ENCODE results near the gene DACH1. TPM values are rescaled to one million over a fixed set of nuclear protein-coding genes. Genes with fewer than 3 reads are reported as not detected.

Gene DACH1
- total RNA-seq, 2 donors from 2014 or later: 1.4 to 1.5 TPM

GRCh38 chr13:71536201-71536600 is 330.8 kb downstream of the DACH1 start:
- intact Hi-C loops (cut with DNase I): no loop called here
- DNase-seq (ENCODE audit: low spot score): no peak

GRCh38 chr13:71524613-71525304 is 342.2 kb downstream of the DACH1 start:
- DNase-seq (ENCODE audit: low spot score): no peak
- intact Hi-C loops (cut with DNase I): no loop called here

DNA sequence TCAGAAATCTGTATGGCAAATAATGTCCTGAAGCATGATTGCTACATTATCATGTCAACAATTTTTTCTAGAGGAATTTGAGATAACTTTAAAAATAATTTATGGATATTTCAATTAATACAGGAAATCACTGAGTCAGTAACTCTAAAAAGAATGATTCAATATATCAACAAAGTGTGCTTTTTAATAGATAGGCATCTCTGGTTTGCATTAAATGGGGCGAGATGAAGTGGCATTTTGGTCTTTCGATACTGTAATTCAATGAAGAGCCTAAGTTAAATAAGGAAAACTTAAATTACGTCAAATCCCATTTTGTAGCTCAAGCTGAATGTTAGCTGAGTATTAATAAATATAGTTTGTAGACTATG is 342.8 kb downstream of the DACH1 start:
- intact Hi-C loops (cut with DNase I): no loop called here
- DNase-seq (ENCODE audit: low spot score): no peak

GRCh38 chr13:71522941-71523526 is 344.0 kb downstream of the DACH1 start:
- intact Hi-C loops (cut with DNase I): no loop called here
- DNase-seq (ENCODE audit: low spot score): no peak

- intact Hi-C loops (cut with DNase I): no loop called here
- no peak for DNase-seq (ENCODE audit: low spot score)
These were observed 350.0 kb downstream of the DACH1 start for GRCh38 chr13:71517004-71517403.

GRCh38 chr13:71516521-71516920 is 350.5 kb downstream of the DACH1 start:
- intact Hi-C loops (cut with DNase I): no loop called here
- no peak for DNase-seq (ENCODE audit: low spot score)

DNA sequence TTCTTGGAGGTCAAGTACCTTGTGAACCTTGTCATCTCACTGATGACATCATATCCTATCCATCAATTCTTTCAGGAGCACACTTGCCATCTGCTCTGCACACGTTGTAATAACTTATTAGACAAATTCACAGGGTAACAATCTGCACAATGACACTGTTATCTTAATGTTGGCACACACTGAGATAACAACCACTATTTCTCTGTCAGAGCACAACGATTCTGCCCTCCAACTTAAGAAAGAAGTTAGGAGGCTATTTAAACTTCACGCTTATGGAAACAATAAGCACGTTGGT is 351.3 kb downstream of the DACH1 start:
- DNase-seq (ENCODE audit: low spot score): no peak
- intact Hi-C loops (cut with DNase I): no loop called here

GRCh38 chr13:71514900-71515743 is 351.9 kb downstream of the DACH1 start:
- no peak for DNase-seq (ENCODE audit: low spot score)
- intact Hi-C loops (cut with DNase I): no loop called here

GRCh38 chr13:71513411-71514033 is 353.5 kb downstream of the DACH1 start:
- no peak for DNase-seq (ENCODE audit: low spot score)
- intact Hi-C loops (cut with DNase I): no loop called here

DNA sequence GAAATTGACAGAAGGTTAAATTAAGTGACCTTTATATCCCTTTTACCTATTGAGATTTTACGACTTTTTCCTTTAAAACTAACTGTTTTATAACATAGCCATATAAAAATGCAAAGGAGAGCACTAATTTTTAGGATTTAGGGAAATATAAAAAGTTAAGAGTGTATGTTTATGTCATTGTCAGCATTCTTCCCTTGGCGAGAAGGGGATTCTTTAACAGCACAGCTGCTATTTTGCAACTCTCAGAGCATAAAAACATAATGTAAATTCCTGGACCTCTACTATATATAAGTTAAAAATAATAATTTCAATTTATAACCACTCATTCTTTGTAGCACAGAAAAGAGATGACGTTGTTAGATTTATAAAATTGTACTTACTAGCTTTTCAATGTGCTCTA is 363.2 kb downstream of the DACH1 start:
- intact Hi-C loops (cut with DNase I): no loop called here
- DNase-seq (ENCODE audit: low spot score): no peak

- intact Hi-C loops (cut with DNase I): no loop called here
These were observed 367.0 kb downstream of the DACH1 start for GRCh38 chr13:71499944-71500514.

GRCh38 chr13:71499235-71499634 is 367.8 kb downstream of the DACH1 start:
- DNase-seq (ENCODE audit: low spot score): no peak
- intact Hi-C loops (cut with DNase I): no loop called here

More at GRCh38 chr13:71499944-71500514, 367.0 kb downstream of the DACH1 start:
- no peak for DNase-seq (ENCODE audit: low spot score)

GRCh38 chr13:71493189-71493588 is 373.8 kb downstream of the DACH1 start:
- intact Hi-C loops (cut with DNase I): no loop called here
- no peak for DNase-seq (ENCODE audit: low spot score)

GRCh38 chr13:71492346-71492871 is 374.6 kb downstream of the DACH1 start:
- intact Hi-C loops (cut with DNase I): no loop called here
- no peak for DNase-seq (ENCODE audit: low spot score)

- intact Hi-C loops (cut with DNase I): no loop called here
- no peak for DNase-seq (ENCODE audit: low spot score)
These were observed 376.0 kb downstream of the DACH1 start for GRCh38 chr13:71491010-71491409.

DNA sequence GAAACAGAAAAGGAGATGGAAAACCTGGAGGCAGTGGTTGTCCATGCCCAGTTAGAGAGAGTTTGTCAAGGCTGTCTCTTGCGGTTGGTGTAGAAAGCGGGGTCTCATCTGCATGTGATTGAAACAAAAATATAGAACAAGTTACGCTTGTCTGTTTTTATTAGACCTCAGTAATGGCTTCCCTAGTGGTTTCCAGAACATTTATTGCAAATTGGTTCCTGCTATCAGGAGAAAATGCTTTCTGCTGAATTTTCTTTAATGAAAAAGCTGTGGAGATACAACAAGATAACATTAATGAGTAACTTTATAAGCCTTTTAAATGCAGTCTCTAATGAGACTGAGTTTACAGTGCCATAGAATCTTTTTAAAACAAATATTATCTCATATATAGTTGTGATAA is 378.0 kb downstream of the DACH1 start:
- DNase-seq (ENCODE audit: low spot score): no peak
- intact Hi-C loops (cut with DNase I): no loop called here

DNA sequence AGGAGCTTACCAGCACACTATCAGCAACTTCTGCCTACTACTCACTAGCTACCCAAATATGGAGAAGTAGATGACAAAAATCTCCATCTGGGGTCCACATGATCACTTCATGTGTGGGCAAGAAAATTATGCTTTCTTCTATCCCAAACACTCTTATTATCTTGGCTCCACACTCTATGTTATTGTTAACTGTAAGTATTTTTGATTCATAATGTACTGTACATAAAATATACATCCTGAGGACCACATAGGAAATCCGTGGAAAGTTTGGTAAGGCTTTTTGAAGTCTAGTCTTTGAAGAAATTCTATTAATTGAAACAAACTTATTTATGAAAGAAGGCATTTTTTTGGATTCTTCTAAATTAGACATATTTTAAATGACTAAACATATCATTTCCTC is 378.8 kb downstream of the DACH1 start:
- intact Hi-C loops (cut with DNase I): no loop called here
- no peak for DNase-seq (ENCODE audit: low spot score)

DNA sequence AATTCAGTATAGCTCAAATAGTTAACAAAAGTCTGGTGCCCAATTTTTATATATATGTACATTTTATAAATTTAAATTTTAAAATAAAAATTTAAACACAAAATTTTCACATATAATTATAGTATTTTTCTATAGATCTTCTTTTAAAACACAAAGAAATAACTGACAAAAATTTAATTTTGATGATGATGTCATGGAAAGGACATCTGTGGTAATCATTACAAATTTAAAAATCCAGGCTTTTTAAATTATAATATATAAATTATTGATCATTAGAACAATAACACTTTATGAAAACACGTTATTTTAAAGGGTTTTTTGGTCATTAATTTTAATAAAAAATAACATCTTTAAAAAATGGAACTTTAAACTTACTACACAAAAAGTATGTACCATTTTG is 381.1 kb downstream of the DACH1 start:
- DNase-seq (ENCODE audit: low spot score): no peak
- intact Hi-C loops (cut with DNase I): no loop called here

GRCh38 chr13:71483733-71484132 is 383.3 kb downstream of the DACH1 start:
- DNase-seq (ENCODE audit: low spot score): no peak
- intact Hi-C loops (cut with DNase I): no loop called here

DNA sequence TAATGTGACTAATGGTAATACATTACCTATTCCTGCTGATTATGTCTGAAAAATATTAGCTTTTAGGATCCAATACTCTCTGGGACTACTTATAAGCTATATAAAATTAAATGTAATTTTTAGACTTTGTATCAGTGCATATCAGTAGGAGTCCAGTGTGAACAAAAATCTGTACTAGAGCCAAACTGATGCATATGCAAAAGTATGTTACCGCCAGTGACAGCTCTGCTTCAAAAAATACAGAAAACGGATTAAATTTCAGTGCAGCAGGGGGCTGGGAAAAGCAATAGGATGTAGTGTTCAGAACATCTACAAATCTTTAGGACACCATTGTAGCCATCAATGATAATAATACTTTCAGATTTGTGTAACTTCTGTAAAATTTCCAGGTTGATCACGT is 385.5 kb downstream of the DACH1 start:
- no peak for DNase-seq (ENCODE audit: low spot score)
- intact Hi-C loops (cut with DNase I): no loop called here
